HCT116 (cell line): Measurements from ENCODE around the gene BRMS1. TPM values are rescaled to one million over a fixed set of nuclear protein-coding genes. Genes with fewer than 3 reads are reported as not detected.

Source experiments
- ATAC-seq: fragments of 200-7000 bp; cut with Tn5 transposase; 2 replicates; pipeline ENCODE4 v1.9.1; 2020; ENCODE audit warnings: mild to moderate bottlenecking, moderate library complexity
- BruUV-seq: library from RNA; stranded (reverse); fragments of 400-500 nt; replicated peaks from 2 replicates; lab custom pipeline; 2021; lab: Mats Ljungman, UMichigan
- CTCF ChIA-PET: fragments of 300-600 bp; sonication (Branson Sonifier 250); formaldehyde crosslinking; loops from one replicate; lab custom pipeline; 2021; ENCODE audit warnings: antibody characterized with exemption; lab: Charles Lee
- POLR2A ChIA-PET: fragments of 300-600, 350-600 bp; sonication (Branson Sonifier 250); formaldehyde crosslinking; loops from one replicate; lab custom pipeline; 2021; ENCODE audit warnings: antibody characterized with exemption; lab: Charles Lee
- RAD21 ChIA-PET, 2 experiments: fragments of 300-600 bp; sonication (Branson Sonifier 250); formaldehyde crosslinking; loops; one replicate each; lab custom pipeline; 2023; ENCODE audit warnings: low total read pairs in 2 of 2; ENCODE audit not compliant: uncharacterized antibody in 2 of 2, unreplicated experiment in 2 of 2, low non-redundant PET in 1 of 2; lab: Charles Lee
- DNase-seq: peaks from one replicate; pipeline ENCODE4 v3.0.0-alpha.2; 2010; ENCODE audit warnings: low read depth, low spot score
- H2AFZ ChIP-seq: fragments of 200-600 bp; shearing (Covaris generic), sonication (generic); 2 replicates; pipeline ENCODE4 v1.6.1; 2017; ENCODE audit warnings: low read depth, mixed run types, mixed read lengths, antibody characterized with exemption, low read length; ENCODE audit not compliant: poor library complexity, severe bottlenecking
- H3K27ac ChIP-seq: 2 replicates; pipeline ENCODE4 v1.5.1; 2012; ENCODE audit warnings: low read depth, low read length
- H3K27me3 ChIP-seq: fragments of 200-600 bp; sonication (generic); 2 replicates; pipeline ENCODE4 v1.6.1; 2016; ENCODE audit warnings: mixed run types, low read length, mixed read lengths; ENCODE audit not compliant: insufficient read depth
- H3K36me3 ChIP-seq, 2 experiments: fragments of 200-500 bp in 1 of 2; fragments of 200-600 bp in 1 of 2; sonication (Bioruptor generic) in 1 of 2; sonication (generic) in 1 of 2; 2 replicates each; pipeline versions ENCODE4 v1.5.1 to v1.6.1; 2014 to 2016; ENCODE audit warnings: low read length in 2 of 2, inconsistent platforms in 1 of 2, mixed read lengths in 1 of 2, mixed run types in 1 of 2; ENCODE audit not compliant: insufficient read depth in 2 of 2, control insufficient read depth in 1 of 2
- H3K4me1 ChIP-seq, 2 experiments: fragments of 200-600 bp in 1 of 2; sonication (generic) in 1 of 2; 2 replicates each; pipeline versions ENCODE4 v1.5.1 to v1.6.1; 2012 to 2017; ENCODE audit warnings: low read length in 2 of 2, inconsistent platforms in 1 of 2, mild to moderate bottlenecking in 1 of 2, mixed read lengths in 1 of 2, mixed run types in 1 of 2, moderate library complexity in 1 of 2; ENCODE audit not compliant: insufficient read depth in 2 of 2, control insufficient read depth in 1 of 2
- H3K4me2 ChIP-seq: fragments of 200-600 bp; sonication (generic); 2 replicates; pipeline ENCODE4 v1.6.1; 2017; ENCODE audit warnings: mixed run types, low read length, mixed read lengths
- H3K4me3 ChIP-seq, 2 experiments: fragments of 200-600 bp in 1 of 2; sonication (generic) in 1 of 2; replicated peaks in 1 of 2; 2 replicates each; pipeline ENCODE4 v1.5.1; 2011 to 2016; ENCODE audit warnings: low read length in 2 of 2, control low read depth in 1 of 2, low read depth in 1 of 2, mild to moderate bottlenecking in 1 of 2, mixed read lengths in 1 of 2, mixed run types in 1 of 2
- H3K79me2 ChIP-seq: fragments of 200-600 bp; sonication (generic); 2 replicates; pipeline ENCODE4 v1.6.1; 2017; ENCODE audit warnings: mild to moderate bottlenecking, mixed run types, low read length, moderate library complexity, mixed read lengths; ENCODE audit not compliant: insufficient read depth
- H3K9ac ChIP-seq: fragments of 200-600 bp; sonication (generic); 2 replicates; pipeline ENCODE4 v1.6.1; 2016; ENCODE audit warnings: low read length, mixed read lengths
- H3K9me2 ChIP-seq: fragments of 200-600 bp; sonication (generic), shearing (Covaris generic); 2 replicates; pipeline ENCODE4 v1.6.1; 2017; ENCODE audit warnings: mixed run types, mild to moderate bottlenecking, moderate library complexity; ENCODE audit not compliant: insufficient read depth
- H3K9me3 ChIP-seq, 2 experiments: fragments of 200-500 bp in 1 of 2; fragments of 200-600 bp in 1 of 2; sonication (Bioruptor generic) in 1 of 2; sonication (generic) in 1 of 2; 2 replicates each; pipeline ENCODE4 v1.6.1; 2014 to 2017; ENCODE audit warnings: low read length in 2 of 2, mixed read lengths in 2 of 2, inconsistent platforms in 1 of 2, low read depth in 1 of 2, mild to moderate bottlenecking in 1 of 2, mixed run types in 1 of 2, moderate library complexity in 1 of 2; ENCODE audit not compliant: control insufficient read depth in 1 of 2, insufficient read depth in 1 of 2
- H4K20me1 ChIP-seq: fragments of 200-600 bp; sonication (generic), shearing (Covaris generic); 2 replicates; pipeline ENCODE4 v1.6.1; 2017; ENCODE audit warnings: mixed run types, mild to moderate bottlenecking, moderate library complexity; ENCODE audit not compliant: insufficient read depth
- RAD21 ChIP-seq: IDR thresholded peaks from 2 replicates; pipeline ENCODE4 v1.6.1; 2012; ENCODE audit warnings: low read depth, mild to moderate bottlenecking
- intact Hi-C: fragments of 100-400 bp; cut with micrococcal nuclease; formaldehyde crosslinking; loops from 2 replicates; pipeline ENCODE4 v1.10.0; 2022
- total RNA-seq: library from RNA; stranded (reverse); gene quantifications from one replicate; pipeline ENCODE4 v1.2.1, GENCODE V29; 2021; ENCODE audit not compliant: unreplicated experiment
- TF ChIP-seq, protein P1 (sequence below), 3 experiments: fragments of 200-600 bp in 1 of 3; sonication (generic) in 1 of 3; IDR thresholded peaks in 2 of 3; conservative IDR thresholded peaks in 1 of 3; 2 replicates each; pipeline ENCODE4 v1.5.1; 2012 to 2017; ENCODE audit warnings: low read depth in 2 of 3, low read length in 2 of 3, antibody characterized with exemption in 1 of 3, borderline replicate concordance in 1 of 3, control low read depth in 1 of 3, mild to moderate bottlenecking in 1 of 3, mixed read lengths in 1 of 3, mixed run types in 1 of 3, moderate library complexity in 1 of 3; ENCODE audit not compliant: insufficient read depth in 1 of 3

BRMS1 gene
- total RNA-seq, 1 experiment from 2014 or later = 42.1 TPM

DNA sequence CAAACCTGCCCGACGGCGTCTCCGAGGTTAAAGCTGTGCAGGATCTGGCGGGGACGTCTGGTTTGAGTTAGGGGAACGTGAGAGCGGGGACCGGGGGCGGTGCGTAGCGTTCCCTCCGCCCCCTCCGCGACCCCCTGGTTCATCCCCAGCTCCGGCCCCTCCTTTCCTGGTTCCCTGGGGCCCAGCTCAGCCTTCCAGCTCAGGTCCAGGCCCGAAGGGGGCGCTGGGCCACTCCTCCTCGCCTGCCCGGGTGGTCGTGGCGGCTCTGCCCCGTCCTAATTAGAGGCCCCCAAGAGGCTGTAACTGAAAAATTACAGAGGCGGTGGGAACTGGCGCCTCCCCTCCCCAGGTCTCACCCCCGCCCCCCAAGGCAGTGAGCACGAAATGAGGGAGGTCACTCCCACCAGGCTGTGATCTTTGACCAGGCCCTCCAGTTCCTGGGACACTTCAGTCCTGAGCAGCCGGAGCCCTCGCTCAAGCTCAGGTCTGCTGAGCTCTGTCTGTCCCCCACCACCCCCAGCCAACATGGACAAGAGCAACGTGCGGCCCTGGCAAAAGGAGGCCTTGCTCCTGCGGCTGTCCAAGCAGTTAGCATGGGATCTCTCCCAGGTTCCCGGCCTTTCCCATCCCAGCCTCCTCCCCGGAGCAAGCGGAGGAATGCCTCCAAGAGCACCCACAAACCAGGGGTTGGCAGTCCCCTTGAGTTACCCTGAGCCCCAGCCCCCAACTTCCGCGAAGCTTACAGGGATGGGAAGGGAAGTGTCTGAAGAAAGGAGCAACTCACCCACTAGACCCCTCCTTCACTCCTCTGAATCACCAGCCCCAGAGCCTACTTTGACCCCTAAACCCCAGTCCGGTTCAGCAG lies 31.4 kb downstream of the BRMS1 start:
- no peaks in the 10 kb centered on the region for H3K79me2 ChIP-seq
- H3K27me3 ChIP-seq = no peaks in the 10 kb centered on the region
- H3K36me3 ChIP-seq = no peaks in the 10 kb centered on the region
- intact Hi-C loops = loop anchor here (5.0 kb wide), 2 partner anchors 59 to 74 kb away; partner anchors contain the start of gene SLC29A2
- H3K9me2 ChIP-seq = no peaks in the 10 kb centered on the region
- H3K27ac ChIP-seq = peak overlapping the region; percentile 79
- H3K4me1 ChIP-seq = peaks cover 16 to 37% of the 10 kb centered on the region in 2 experiments
- ATAC-seq (no peak), DNase-seq (no peak)
- no peak overlapping the region for H2AFZ ChIP-seq
- POLR2A ChIA-PET = interaction anchor here (1.0 to 3.0 kb wide), 12 partner anchors 15 to 364 kb away, joined by 3 to 18 read pairs (median 6); partner anchors contain the start of genes BRMS1, MRPL11, RBM4 and RBM4B
- no peak for TF ChIP-seq RAD21
- TF ChIP-seq, protein P1, sequence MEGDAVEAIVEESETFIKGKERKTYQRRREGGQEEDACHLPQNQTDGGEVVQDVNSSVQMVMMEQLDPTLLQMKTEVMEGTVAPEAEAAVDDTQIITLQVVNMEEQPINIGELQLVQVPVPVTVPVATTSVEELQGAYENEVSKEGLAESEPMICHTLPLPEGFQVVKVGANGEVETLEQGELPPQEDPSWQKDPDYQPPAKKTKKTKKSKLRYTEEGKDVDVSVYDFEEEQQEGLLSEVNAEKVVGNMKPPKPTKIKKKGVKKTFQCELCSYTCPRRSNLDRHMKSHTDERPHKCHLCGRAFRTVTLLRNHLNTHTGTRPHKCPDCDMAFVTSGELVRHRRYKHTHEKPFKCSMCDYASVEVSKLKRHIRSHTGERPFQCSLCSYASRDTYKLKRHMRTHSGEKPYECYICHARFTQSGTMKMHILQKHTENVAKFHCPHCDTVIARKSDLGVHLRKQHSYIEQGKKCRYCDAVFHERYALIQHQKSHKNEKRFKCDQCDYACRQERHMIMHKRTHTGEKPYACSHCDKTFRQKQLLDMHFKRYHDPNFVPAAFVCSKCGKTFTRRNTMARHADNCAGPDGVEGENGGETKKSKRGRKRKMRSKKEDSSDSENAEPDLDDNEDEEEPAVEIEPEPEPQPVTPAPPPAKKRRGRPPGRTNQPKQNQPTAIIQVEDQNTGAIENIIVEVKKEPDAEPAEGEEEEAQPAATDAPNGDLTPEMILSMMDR (IDR thresholded peaks at IDR 0.05 in 2 of 3, conservative IDR thresholded peaks at IDR 0.05 in 1 of 3; ENCODE audit: borderline replicate concordance in 1 of 3, insufficient read depth in 1 of 3, low read depth in 2 of 3, low read length in 2 of 3) = peak in 1 of 3 experiments; percentile 36; a peak in 2 of 6 replicates
- no peaks in the 10 kb centered on the region for H3K9me3 ChIP-seq
- BruUV-seq = no TSS peak
- H3K4me2 ChIP-seq = peak overlapping the region; percentile 99
- peak overlapping the region; percentile 38 to 48 for H3K4me3 ChIP-seq
- H3K9ac ChIP-seq = peak overlapping the region; percentile 59
- H4K20me1 ChIP-seq = no peaks in the 10 kb centered on the region
- RAD21 ChIA-PET = interaction anchor here in 1 of 2 experiments (1.1 to 2.9 kb wide), 4 partner anchors 13 to 72 kb away, joined by 3 to 12 read pairs (median 6); partner anchors contain the start of gene RIN1
- CTCF ChIA-PET = interaction anchor here (1.0 to 3.4 kb wide), 14 partner anchors 8 to 743 kb away, joined by 3 to 121 read pairs (median 12); partner anchors contain the start of genes RAB1B, RBM4B, RIN1 and ZNRD2
